GM19328 (cell line): ENCODE measurements around the gene CAMK2G.

Experiments
- ATAC-seq: cut with Tn5 transposase; IDR thresholded peaks from one replicate; pipeline ENCODE4 v1.9.1; 2021; ENCODE audit warnings: mild to moderate bottlenecking, moderate library complexity; ENCODE audit not compliant: unreplicated experiment

Gene CAMK2G

GRCh38 chr10:73865459-73866442 lies 8.6 kb downstream of the CAMK2G start:
- no peak for ATAC-seq

GRCh38 chr10:73865107-73865458 lies 9.3 kb downstream of the CAMK2G start:
- ATAC-seq = no peak

DNA sequence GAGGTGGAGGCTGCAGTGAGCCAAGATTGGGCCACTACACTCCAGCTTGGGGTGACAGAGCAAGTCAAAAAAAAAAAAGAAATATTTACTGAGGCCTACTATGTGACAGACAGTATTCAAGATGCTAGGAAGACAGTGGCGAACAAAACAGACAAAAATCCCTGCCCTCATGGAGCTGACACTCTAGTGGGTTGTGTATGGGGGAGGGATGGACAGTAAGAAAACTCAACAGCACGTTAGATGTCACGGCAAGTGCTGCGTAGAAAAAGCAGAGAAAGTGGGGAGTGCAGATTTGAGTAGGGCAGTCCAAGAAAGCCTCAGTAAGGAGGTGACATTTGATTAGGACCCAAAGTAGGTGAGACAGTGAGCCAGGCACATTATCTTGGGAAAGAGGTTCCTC lies 10.1 kb downstream of the CAMK2G start:
- ATAC-seq = no peak

GRCh38 chr10:73863039-73863817 lies 11.1 kb downstream of the CAMK2G start:
- ATAC-seq = no peak

GRCh38 chr10:73862011-73862410 lies 12.3 kb downstream of the CAMK2G start:
- no peak for ATAC-seq

DNA sequence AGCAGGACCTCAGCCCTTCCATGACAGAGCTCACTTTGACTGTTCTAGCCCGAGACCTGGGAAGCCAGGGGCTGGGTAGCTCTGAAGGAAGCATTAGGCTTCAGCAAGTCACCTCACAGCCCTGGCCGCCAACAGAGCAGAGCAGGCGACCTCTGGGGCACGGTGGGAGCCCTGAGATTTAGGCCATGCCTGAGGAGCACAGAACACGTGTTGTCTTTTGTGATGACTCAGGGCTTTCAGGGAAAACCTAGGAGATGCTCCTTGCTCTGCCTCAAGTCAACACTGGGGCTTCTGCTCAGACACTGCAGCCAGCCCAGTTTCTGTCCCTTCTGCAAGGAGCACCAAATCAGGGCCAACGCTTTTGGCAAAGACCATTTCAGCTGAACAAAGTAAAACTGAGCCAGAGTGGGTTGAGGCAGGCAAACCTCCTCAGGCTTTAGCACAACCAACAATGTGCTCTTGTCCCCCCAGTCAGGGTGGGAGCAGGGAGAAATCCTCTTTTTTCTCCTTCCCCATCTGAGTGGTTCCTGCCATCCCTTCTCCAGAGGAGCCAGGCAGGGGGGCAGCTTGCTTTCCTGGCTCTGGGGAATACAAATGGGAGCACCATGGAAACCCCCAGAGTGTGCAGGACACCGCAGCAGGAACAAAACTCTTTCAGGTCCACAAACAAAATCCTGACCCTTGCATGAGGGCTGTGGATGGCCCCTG lies 14.4 kb downstream of the CAMK2G start:
- ATAC-seq = no peak

DNA sequence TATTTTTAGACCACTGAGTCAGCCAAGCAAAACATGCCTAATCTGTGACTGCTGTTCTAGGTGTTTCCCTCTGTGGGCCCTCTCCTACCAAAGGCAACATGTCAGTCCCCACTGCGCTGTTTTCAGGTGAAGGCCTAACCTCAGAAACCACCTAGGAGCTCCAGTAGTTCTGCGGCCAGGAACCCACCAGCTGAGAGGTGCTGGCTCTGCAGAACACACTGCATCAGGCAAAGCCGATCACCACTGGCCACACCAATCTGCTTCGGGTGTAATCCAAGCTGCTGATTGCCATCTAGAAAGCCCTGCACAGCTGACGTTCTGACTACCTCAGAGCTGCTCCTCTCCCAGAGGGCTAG lies 14.9 kb downstream of the CAMK2G start:
- ATAC-seq = no peak

GRCh38 chr10:73858750-73859427 lies 15.5 kb downstream of the CAMK2G start:
- no peak for ATAC-seq

- ATAC-seq = no peak
Observed at GRCh38 chr10:73858013-73858708, 16.2 kb downstream of the CAMK2G start.

DNA sequence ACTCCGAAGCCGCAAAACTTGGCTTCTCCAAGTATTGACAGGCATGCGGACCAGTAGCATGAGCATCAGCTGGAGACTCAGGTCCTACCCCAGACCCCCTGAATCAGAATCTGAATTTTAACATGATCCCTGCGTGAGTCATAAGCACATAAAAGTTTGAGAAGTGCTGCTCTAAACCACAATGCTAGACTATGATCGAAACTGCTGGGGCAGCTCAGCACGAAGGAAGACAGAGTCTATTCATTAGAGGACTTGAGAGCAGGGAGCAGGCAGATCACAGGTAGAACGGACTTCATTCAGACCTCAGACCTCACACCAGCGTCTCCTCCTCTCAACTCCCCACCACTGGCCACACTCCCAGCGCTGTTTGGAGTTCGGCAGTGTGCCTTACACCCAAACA lies 16.9 kb downstream of the CAMK2G start:
- no peak for ATAC-seq

DNA sequence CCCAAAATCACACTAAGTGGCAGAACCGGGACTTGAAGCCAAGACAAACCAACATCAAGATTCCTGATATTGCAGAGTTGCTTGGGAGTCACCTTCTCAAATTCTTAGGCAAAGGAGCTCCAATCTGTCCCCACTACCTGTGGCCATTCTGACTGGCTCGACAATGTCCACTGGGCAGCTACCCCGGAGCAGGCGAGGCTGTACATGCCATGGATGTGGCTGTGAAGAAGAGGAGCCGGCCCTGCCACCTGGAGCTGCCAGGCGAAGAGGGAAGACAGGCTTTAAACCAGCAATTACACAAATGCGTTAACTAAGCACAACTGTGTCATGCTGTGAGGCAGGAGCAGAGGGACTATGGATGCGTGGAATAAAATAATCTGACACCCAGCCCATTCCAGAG lies 18.1 kb downstream of the CAMK2G start:
- ATAC-seq = no peak

DNA sequence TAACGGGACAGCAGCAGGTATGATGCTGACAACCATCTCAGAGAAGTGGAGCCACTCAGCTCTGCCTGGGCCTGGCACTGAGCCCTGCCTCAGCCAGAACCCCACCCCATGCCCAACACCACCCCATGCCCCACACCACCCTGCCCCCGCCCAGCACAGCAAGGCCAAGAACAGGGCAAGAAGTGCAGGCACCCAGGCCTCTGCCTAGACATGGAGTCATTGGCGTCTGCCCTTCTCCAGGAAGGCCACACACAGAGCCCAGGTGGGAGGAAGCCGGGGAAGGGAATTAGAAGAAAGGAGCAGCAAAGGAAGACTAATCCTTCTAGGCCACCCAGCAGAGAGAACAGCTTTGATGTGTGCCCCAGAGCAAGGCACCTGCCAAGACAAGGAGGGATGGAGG lies 18.9 kb downstream of the CAMK2G start:
- ATAC-seq = no peak

DNA sequence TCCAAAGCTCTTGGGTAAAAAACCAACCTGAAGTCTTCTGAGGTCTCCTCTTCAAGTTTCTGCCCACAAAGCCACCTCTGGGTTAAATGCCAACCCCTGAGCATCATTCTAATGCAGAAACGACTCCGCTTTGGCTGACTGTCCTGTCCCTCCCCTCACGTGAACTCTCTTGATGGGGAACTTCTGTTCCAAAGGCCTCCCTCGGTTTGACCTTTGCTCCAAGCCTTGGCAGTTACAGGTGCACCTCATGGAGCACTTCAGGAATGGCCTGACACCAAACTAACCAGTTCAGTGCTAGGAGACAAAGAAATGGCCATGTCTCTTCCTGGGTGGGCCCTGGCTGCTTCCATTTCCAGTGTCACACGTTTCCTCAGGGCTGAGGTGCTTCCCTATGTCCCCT lies 20.0 kb downstream of the CAMK2G start:
- no peak for ATAC-seq

DNA sequence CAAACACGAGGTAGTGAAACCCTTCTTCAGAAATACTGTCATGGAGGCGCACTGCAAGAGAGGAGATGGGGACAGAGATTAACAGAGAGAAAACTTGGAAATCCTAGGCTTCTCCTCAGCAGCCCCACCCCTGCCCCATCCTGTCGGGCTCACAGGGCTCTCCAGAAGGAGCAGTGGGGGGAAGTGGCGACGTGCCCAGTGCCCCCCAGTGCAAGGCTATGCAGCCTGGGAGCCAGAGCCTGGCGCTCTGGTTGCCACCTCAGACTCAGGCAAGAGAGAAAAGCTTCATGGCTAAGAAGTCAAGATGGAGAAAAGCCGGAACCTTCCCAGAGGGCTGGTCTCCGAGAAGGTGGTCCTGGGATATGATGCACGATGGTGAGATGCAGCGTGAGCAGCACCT lies 21.2 kb downstream of the CAMK2G start:
- no peak for ATAC-seq

DNA sequence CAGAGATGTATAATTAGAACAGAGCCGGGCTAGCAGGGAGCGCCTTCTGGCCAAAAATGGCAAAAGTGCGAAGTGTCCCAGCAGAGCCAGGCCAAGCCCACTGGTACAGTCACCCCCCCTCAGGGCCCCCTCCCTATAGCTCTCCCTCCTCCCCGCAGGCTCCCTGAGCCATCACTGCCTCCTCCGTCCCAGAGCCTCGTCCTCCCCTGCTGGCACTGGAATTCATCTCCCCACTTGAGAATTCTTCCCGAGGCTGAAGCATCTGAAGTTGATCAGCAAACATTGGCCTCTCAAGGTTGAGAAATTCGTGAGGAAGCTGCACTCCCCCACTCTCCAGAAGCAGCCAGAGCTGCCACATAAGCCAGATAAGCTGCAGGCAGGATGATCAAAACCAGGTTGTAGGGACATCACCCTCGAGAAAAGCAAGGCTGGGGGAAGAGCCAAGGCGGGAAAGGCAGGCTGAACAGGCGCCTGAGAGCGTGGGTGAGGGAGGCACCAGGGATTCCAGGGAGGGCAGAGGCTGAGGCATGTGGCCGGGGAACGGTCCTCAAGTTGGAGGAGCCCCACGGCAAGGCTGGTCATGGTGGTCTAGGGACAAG lies 23.4 kb downstream of the CAMK2G start:
- ATAC-seq = no peak

GRCh38 chr10:73850211-73850610 lies 24.1 kb downstream of the CAMK2G start:
- no peak for ATAC-seq

GRCh38 chr10:73848821-73849489 lies 25.4 kb downstream of the CAMK2G start:
- ATAC-seq = peak; percentile 94

- no peak for ATAC-seq
Observed at GRCh38 chr10:73847031-73847430, 27.3 kb downstream of the CAMK2G start.

DNA sequence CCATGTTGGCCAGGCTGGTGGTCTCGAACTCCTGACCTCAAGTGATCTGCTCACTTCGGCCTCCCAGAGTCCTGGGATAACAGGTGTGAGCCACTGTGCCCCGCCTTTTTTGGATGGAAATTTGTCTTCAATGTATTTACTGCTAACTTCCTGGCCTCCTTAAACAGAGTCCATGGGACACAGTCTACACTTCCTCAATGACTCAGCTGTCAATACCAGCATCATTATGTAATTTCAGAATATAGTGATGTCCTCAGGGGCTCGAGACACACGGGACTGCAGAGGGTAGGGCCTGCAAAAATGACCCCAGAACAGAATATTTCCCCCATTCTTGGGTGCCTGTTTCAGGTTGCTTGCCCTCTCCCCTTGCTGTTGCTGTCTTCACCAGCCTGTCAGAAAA lies 31.1 kb downstream of the CAMK2G start:
- ATAC-seq = no peak
